ENCODE data around the gene PDE8B. TPM values are rescaled to one million over a fixed set of nuclear protein-coding genes. Genes with fewer than 3 reads are reported as not detected.

The PDE8B gene
- total RNA-seq, 1 donor = not detected

DNA sequence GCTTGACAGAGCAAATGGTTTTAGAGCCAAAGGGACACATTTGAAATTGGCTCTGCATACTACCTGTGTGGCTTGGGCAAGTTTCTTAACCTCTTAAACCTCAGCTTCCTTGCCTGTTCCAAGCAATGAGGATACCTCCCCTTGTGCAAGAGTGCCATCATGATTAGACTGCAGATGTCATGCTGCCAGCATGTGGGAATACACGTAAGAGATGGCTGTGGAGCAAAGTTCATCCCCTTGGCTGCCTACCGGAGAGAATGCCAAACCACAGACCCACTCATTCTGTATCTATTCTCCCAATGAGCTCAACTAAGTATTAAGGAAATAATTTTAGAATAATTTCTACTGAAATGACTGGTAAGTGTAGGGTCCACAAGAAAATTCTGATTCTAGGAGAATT is 180.3 kb downstream of the PDE8B start:
- TF ChIP-seq, protein P1, sequence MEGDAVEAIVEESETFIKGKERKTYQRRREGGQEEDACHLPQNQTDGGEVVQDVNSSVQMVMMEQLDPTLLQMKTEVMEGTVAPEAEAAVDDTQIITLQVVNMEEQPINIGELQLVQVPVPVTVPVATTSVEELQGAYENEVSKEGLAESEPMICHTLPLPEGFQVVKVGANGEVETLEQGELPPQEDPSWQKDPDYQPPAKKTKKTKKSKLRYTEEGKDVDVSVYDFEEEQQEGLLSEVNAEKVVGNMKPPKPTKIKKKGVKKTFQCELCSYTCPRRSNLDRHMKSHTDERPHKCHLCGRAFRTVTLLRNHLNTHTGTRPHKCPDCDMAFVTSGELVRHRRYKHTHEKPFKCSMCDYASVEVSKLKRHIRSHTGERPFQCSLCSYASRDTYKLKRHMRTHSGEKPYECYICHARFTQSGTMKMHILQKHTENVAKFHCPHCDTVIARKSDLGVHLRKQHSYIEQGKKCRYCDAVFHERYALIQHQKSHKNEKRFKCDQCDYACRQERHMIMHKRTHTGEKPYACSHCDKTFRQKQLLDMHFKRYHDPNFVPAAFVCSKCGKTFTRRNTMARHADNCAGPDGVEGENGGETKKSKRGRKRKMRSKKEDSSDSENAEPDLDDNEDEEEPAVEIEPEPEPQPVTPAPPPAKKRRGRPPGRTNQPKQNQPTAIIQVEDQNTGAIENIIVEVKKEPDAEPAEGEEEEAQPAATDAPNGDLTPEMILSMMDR (IDR thresholded peaks at IDR 0.05; ENCODE audit: insufficient read depth, low read length) = no peak
- DNase-seq (ENCODE audit: low read depth) = peak; percentile 5
- H3K4me3 ChIP-seq (ENCODE audit: low read depth, low read length) = no peak overlapping the region

DNA sequence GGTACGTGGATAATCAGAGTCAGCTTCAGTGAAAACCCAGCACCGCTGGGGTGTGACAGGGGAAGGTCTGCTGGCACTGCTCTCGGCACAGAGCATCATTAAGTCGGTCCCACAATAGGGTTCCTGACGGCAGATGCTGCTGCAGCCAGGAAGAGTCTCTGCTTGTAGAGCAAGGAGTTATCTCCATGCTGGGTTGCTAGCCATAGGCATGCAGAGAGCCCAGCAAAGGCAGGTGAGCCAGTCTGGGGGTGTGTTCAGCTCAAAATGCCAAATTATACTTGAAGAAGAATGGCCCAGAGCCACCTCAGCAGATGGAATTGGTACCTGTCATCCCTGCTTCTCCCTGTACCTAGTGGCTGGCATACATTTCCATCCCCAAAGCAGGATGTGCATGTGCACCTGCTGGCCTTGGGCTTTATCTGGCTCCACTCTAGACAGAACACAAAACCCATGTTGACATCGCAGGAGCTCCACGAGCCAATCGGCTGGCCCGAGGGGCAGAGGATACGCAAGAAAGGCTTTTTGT is 180.8 kb downstream of the PDE8B start:
- TF ChIP-seq, protein P1 (IDR thresholded peaks at IDR 0.05; ENCODE audit: insufficient read depth, low read length) = no peak

DNA sequence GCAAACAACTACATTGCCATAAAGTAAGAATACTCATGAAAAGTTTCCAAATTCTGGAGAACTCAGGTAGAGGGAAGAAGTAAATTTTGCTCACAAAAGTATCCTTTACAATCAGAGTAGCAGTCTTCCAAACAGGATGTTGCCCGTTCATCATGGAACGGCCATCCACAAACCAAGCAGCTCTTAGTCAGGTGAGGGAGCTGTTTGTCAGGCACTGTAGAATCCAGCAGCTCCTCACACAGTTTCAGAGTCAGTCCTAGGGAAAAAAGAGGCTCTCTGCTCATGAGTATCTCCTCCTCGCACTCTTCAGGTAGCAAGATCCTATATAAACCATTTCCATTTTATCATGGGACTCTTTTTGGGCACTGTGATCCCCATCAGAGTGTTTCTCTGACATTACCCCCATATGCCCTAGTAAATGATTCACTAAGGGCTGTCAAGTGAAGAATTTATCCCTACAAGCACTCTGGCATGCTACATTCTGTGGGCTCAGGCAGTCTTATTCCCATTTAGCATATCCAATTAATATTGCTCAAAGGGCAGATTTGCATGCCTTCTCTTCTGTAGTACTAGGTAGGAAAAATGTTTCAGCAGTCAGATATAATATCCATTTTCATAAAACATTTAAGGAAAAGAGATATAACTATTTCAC is 183.7 kb downstream of the PDE8B start:
- TF ChIP-seq, protein P1 (IDR thresholded peaks at IDR 0.05; ENCODE audit: insufficient read depth, low read length) = no peak
- DNase-seq (ENCODE audit: low read depth) = no peak
- no peak overlapping the region for H3K4me3 ChIP-seq (ENCODE audit: low read depth, low read length)

More for the DNA sequence above, 180.8 kb downstream of the PDE8B start:
- DNase-seq (ENCODE audit: low read depth) = no peak
- no peak overlapping the region for H3K4me3 ChIP-seq (ENCODE audit: low read depth, low read length)

DNA sequence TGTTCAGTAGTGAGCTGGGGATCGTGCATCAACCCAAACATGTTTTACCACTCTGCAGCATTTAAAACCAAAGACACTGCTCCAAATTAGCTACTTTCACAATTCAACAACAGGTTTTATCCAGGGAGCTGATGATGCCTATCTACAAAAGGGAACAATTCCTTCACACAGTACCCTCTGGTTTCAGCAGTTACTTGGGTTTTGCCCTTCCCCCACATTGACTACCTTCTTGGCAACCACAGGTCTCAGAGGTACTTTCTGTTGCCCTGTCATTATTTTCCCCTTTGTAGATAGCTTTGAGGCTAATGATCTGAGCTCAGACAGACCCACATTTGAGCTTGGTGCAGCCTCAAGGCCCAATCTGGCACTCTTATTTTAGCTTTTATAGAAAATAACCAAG is 185.5 kb downstream of the PDE8B start:
- H3K4me3 ChIP-seq (ENCODE audit: low read depth, low read length) = no peak overlapping the region
- TF ChIP-seq, protein P1 (IDR thresholded peaks at IDR 0.05; ENCODE audit: insufficient read depth, low read length) = no peak
- no peak for DNase-seq (ENCODE audit: low read depth)

DNA sequence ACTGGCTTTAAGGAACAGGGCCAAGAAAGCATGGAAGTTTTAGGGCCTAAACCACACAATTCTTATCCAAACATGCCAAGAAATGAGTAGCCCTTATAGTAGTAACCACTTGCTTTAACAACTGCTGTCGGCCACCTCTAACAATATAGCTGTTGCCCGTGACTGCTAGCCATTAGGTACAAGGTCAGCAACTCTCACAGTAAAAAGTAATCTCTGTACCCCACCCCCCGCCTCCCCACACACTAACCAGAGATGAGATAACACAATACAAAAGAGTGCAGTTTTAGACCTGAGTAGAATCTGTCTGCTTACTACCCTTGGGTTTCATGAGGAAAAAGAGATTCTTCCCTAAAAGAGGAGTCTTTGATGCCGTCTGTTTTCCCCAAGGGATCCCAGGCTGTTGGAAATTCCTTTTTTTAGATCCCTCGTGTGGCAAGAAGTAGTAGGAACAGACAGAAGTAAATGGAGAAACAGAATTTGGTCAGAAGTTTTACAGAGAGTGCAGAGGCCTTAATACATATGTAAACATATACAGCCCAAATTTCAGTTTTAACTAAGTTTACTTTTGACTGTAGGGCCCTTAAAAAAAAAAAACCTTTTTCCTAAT is 187.3 kb downstream of the PDE8B start:
- TF ChIP-seq, protein P1 (IDR thresholded peaks at IDR 0.05; ENCODE audit: insufficient read depth, low read length) = no peak
- DNase-seq (ENCODE audit: low read depth) = no peak
- H3K4me3 ChIP-seq (ENCODE audit: low read depth, low read length) = no peak overlapping the region

DNA sequence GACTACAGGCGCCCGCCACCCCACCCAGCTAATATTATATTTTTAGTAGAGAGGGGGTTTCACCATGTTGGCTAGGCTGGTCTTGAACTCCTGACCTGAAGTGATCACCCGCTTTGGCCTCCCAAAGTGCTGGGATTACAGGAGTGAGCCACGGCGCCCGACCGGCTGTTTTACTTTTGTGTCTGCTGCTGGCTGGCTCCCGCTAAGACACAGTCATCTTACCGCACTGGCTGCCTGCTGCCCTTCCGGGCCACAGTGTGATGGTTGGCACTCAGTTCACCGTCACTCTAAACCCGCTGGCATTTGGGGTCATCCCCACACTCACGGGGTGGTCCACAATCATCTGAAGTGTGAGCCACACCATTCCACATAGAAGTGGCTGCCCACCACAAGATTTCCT is 188.0 kb downstream of the PDE8B start:
- no peak overlapping the region for H3K4me3 ChIP-seq (ENCODE audit: low read depth, low read length)
- TF ChIP-seq, protein P1 (IDR thresholded peaks at IDR 0.05; ENCODE audit: insufficient read depth, low read length) = no peak
- DNase-seq (ENCODE audit: low read depth) = no peak

Measured in fibroblast of the aortic adventitia (primary cell).